GM23338 (cell line): ENCODE results near the gene EPHA4. TPM values are rescaled to one million over a fixed set of nuclear protein-coding genes. Genes with fewer than 3 reads are reported as not detected.

Source experiments
- ATAC-seq: fragments of 200-7000 bp; cut with Tn5 transposase; 3 replicates; pipeline ENCODE4 v1.9.1; 2020
- DNase-seq: peaks from one replicate; pipeline ENCODE4 v3.0.0-alpha.2; 2015; ENCODE audit warnings: low spot score
- H2AFZ ChIP-seq: fragments of 200-600 bp; sonication (generic); 2 replicates; pipeline ENCODE4 v1.8.0; 2016; ENCODE audit warnings: antibody characterized with exemption, mild to moderate bottlenecking, moderate library complexity
- H3F3A ChIP-seq: fragments of 200-600 bp; sonication (generic); replicated peaks from 2 replicates; pipeline ENCODE4 v1.8.0; 2017; ENCODE audit warnings: antibody characterized with exemption, mixed run types, low read depth
- H3K27ac ChIP-seq: fragments of 200-600 bp; sonication (generic); 2 replicates; pipeline ENCODE4 v1.6.1; 2016; ENCODE audit warnings: low read depth
- H3K27me3 ChIP-seq: fragments of 200-600 bp; sonication (generic); 2 replicates; pipeline ENCODE4 v1.8.0; 2016; ENCODE audit warnings: mild to moderate bottlenecking, mixed run types, moderate library complexity; ENCODE audit not compliant: insufficient read depth
- H3K36me3 ChIP-seq: fragments of 200-600 bp; sonication (generic); 2 replicates; pipeline ENCODE4 v1.8.0; 2016; ENCODE audit warnings: mild to moderate bottlenecking; ENCODE audit not compliant: insufficient read depth
- H3K4me1 ChIP-seq: fragments of 200-600 bp; sonication (generic); 2 replicates; pipeline ENCODE4 v1.8.0; 2016; ENCODE audit warnings: mild to moderate bottlenecking, moderate library complexity; ENCODE audit not compliant: insufficient read depth
- H3K4me2 ChIP-seq: fragments of 200-600 bp; sonication (generic); 2 replicates; pipeline ENCODE4 v1.7.1; 2017; ENCODE audit warnings: mixed run types
- H3K4me3 ChIP-seq: fragments of 200-600 bp; sonication (generic); 2 replicates; pipeline ENCODE4 v1.6.1; 2016; ENCODE audit warnings: mixed run types
- H3K79me2 ChIP-seq: fragments of 200-600 bp; sonication (generic); replicated peaks from 2 replicates; pipeline ENCODE4 v1.8.0; 2017; ENCODE audit warnings: mild to moderate bottlenecking; ENCODE audit not compliant: insufficient read depth
- H3K9me2 ChIP-seq: fragments of 200-600 bp; sonication (generic); 2 replicates; pipeline ENCODE4 v1.8.0; 2017; ENCODE audit not compliant: insufficient read depth
- H4K20me1 ChIP-seq: fragments of 200-600 bp; sonication (generic); replicated peaks from 2 replicates; pipeline ENCODE4 v1.8.0; 2017; ENCODE audit warnings: mild to moderate bottlenecking; ENCODE audit not compliant: insufficient read depth
- H3K27ac Mint-ChIP-seq: 2 replicates; pipeline ENCODE4 v1.8.0; 2020; ENCODE audit warnings: inconsistent platforms, mild to moderate bottlenecking, moderate library complexity, mixed read lengths
- H3K27me3 Mint-ChIP-seq: 3 replicates; pipeline ENCODE4 v1.8.0; 2022; ENCODE audit warnings: low read depth, mild to moderate bottlenecking, moderate library complexity, mixed read lengths, inconsistent platforms; ENCODE audit not compliant: insufficient read depth, poor library complexity
- H3K36me3 Mint-ChIP-seq: 3 replicates; pipeline ENCODE4 v1.8.0; 2021; ENCODE audit warnings: low read depth, mild to moderate bottlenecking, inconsistent platforms, moderate library complexity, mixed read lengths
- H3K4me1 Mint-ChIP-seq: 3 replicates; pipeline ENCODE4 v1.8.0; 2020; ENCODE audit warnings: mild to moderate bottlenecking, inconsistent platforms, mixed read lengths
- H3K4me3 Mint-ChIP-seq: 3 replicates; pipeline ENCODE4 v1.8.0; 2021; ENCODE audit warnings: moderate library complexity, mild to moderate bottlenecking, inconsistent platforms, mixed read lengths
- H3K9me3 Mint-ChIP-seq: 3 replicates; pipeline ENCODE4 v1.8.0; 2020; ENCODE audit warnings: moderate library complexity, mild to moderate bottlenecking, inconsistent platforms, mixed read lengths
- CREB1 ChIP-seq: fragments of 250-450 bp; sonication (Bioruptor Pico); IDR thresholded peaks from 2 replicates; pipeline ENCODE4 v1.5.0; 2020; ENCODE audit warnings: low read depth, mild to moderate bottlenecking, moderate library complexity
- CTCF ChIP-seq, 2 experiments: fragments of 200-600 bp in 1 of 2; sonication (generic) in 1 of 2; conservative IDR thresholded peaks; 2 replicates each; pipeline versions ENCODE4 v1.5.1 to v1.6.1; 2016 to 2017; ENCODE audit warnings: antibody characterized with exemption in 2 of 2, low read depth in 2 of 2, mild to moderate bottlenecking in 2 of 2, moderate library complexity in 1 of 2
- EZH2 ChIP-seq: fragments of 200-600 bp; sonication (generic); IDR thresholded peaks from one replicate; pipeline ENCODE4 v1.8.0; 2017; ENCODE audit warnings: antibody characterized with exemption, mild to moderate bottlenecking, low read depth; ENCODE audit not compliant: unreplicated experiment
- EZH2phosphoT487 ChIP-seq: fragments of 200-600 bp; sonication (generic); IDR thresholded peaks from one replicate; pipeline ENCODE4 v1.8.1; 2018; ENCODE audit warnings: antibody characterized with exemption; ENCODE audit not compliant: unreplicated experiment
- JUNB ChIP-seq: IDR thresholded peaks from one replicate; pipeline ENCODE4 v1.6.1; 2016; ENCODE audit warnings: antibody characterized with exemption; ENCODE audit not compliant: unreplicated experiment
- NANOG ChIP-seq: IDR thresholded peaks from 2 replicates; pipeline ENCODE4 v1.6.1; 2016; ENCODE audit warnings: antibody characterized with exemption, borderline replicate concordance
- POLR2AphosphoS5 ChIP-seq: IDR thresholded peaks from 2 replicates; pipeline ENCODE4 v1.6.1; 2016; ENCODE audit warnings: antibody characterized with exemption, low read depth
- REST ChIP-seq: IDR thresholded peaks from one replicate; pipeline ENCODE4 v1.6.1; 2018; ENCODE audit warnings: antibody characterized with exemption; ENCODE audit not compliant: unreplicated experiment
- STAT1 ChIP-seq: IDR thresholded peaks from one replicate; pipeline ENCODE4 v1.6.1; 2016; ENCODE audit warnings: antibody characterized with exemption; ENCODE audit not compliant: unreplicated experiment
- ZNF114 ChIP-seq: fragments of 250-450 bp; sonication (Bioruptor Pico); IDR thresholded peaks from 2 replicates; pipeline ENCODE4 v1.5.0; 2020; ENCODE audit warnings: mild to moderate bottlenecking, moderate library complexity
- polyA plus RNA-seq: library from polyadenylated mRNA; unstranded; fragments of >200 nt; fragmentation: Nextera tagmentation; extraction: Ambion mirVana; gene quantifications from 2 replicates; pipeline ENCODE4 v1.2.1, GENCODE V29; 2016
- total RNA-seq: library from RNA; depleted of rRNA; stranded (reverse); fragments of >200 nt; shearing (Covaris generic); gene quantifications from 2 replicates; pipeline ENCODE4 v1.2.3, GENCODE V29; 2014
- TF ChIP-seq, protein P1 (sequence below): IDR thresholded peaks from 2 replicates; pipeline ENCODE4 v1.6.1; 2016; ENCODE audit warnings: antibody characterized with exemption

The EPHA4 gene
- total and polyA plus RNA-seq, 2 experiments from 2014 or later, result 4.1 to 6.2 TPM

DNA sequence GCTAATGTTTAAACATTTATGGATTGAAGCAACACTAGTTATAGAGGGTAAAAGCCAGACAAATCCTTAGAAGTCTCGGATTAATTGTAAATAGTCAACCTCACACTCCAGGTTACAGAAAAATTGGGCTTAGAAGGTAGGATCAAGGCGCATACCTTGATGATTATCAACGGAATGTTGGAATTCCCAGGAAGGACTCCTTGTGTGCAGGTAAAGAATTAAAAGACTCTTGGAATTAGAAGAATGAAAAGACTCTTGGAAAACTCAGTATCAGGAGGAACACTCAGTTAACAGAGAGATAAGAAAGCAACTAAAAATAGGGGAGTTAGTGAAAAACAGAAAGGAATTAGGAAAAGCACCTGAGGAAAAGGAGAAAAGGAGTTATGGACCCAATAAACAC, 29.3 kb upstream of the EPHA4 start:
- no peaks in the 10 kb centered on the region for H3K9me2 ChIP-seq
- TF ChIP-seq, protein P1, sequence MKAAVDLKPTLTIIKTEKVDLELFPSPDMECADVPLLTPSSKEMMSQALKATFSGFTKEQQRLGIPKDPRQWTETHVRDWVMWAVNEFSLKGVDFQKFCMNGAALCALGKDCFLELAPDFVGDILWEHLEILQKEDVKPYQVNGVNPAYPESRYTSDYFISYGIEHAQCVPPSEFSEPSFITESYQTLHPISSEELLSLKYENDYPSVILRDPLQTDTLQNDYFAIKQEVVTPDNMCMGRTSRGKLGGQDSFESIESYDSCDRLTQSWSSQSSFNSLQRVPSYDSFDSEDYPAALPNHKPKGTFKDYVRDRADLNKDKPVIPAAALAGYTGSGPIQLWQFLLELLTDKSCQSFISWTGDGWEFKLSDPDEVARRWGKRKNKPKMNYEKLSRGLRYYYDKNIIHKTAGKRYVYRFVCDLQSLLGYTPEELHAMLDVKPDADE, result no peak
- DNase-seq (peak; percentile 15), ATAC-seq (no peak)
- no peaks in the 10 kb centered on the region for H3K27me3 ChIP-seq
- H3K27ac ChIP-seq, result no peak overlapping the region
- peaks cover 36% of the 10 kb centered on the region for H3K4me1 Mint-ChIP-seq
- H3K4me2 ChIP-seq, result no peak overlapping the region
- peaks cover 31% of the 10 kb centered on the region for H3K4me1 ChIP-seq
- no peaks in the 10 kb centered on the region for H3F3A ChIP-seq
- H3K36me3 Mint-ChIP-seq, result no peaks in the 10 kb centered on the region
- no peak overlapping the region for H3K4me3 Mint-ChIP-seq
- no peaks in the 10 kb centered on the region for H3K9me3 Mint-ChIP-seq
- H3K27me3 Mint-ChIP-seq, result no peaks in the 10 kb centered on the region
- H4K20me1 ChIP-seq, result no peaks in the 10 kb centered on the region
- no peaks in the 10 kb centered on the region for H3K79me2 ChIP-seq
- no peak overlapping the region for H3K27ac Mint-ChIP-seq
- H3K36me3 ChIP-seq, result no peaks in the 10 kb centered on the region
- H2AFZ ChIP-seq, result no peak overlapping the region
- no peak overlapping the region for H3K4me3 ChIP-seq

DNA sequence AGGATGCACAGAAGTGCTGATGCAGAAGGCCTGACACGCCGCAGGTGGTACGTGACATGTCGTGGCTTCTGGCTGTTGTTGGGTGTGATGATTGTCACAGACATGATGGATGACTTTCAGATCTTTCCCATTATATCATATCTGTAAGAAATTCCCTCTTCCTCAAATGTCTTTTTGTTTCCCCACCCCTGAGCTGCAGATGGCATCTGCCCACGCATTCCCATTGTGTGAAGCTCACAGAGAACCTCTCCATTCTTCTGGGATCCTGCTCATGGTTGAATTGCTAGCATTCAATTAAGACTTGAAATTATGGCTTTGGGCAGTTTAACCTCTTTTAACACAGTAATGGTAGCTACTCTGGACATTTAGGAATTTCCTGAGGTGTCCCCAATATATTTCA, 28.3 kb upstream of the EPHA4 start:
- peak overlapping the region; percentile 11; the same call in 1 of the 2 replicates for H3K27ac Mint-ChIP-seq
- no peaks in the 10 kb centered on the region for H3K9me3 Mint-ChIP-seq
- no peaks in the 10 kb centered on the region for H3K36me3 ChIP-seq
- no peaks in the 10 kb centered on the region for H3F3A ChIP-seq
- no peak overlapping the region for H3K4me3 Mint-ChIP-seq
- H2AFZ ChIP-seq, result no peak overlapping the region
- no peaks in the 10 kb centered on the region for H3K79me2 ChIP-seq
- no peak overlapping the region for H3K4me2 ChIP-seq
- no peak overlapping the region for H3K4me3 ChIP-seq
- H3K9me2 ChIP-seq, result no peaks in the 10 kb centered on the region
- no peak for DNase-seq
- no peak overlapping the region for H3K27ac ChIP-seq
- no peaks in the 10 kb centered on the region for H3K27me3 Mint-ChIP-seq
- H3K36me3 Mint-ChIP-seq, result no peaks in the 10 kb centered on the region
- H3K4me1 ChIP-seq, result peaks cover 21% of the 10 kb centered on the region
- ATAC-seq, result no peak
- peaks cover 27% of the 10 kb centered on the region for H3K4me1 Mint-ChIP-seq
- H4K20me1 ChIP-seq, result no peaks in the 10 kb centered on the region
- no peaks in the 10 kb centered on the region for H3K27me3 ChIP-seq
- TF ChIP-seq EZH2phosphoT487 (no peak), ZNF114 (CRISPR knock-in tag) (no peak), REST (no peak), CREB1 (CRISPR knock-in tag) (no peak), EZH2 (no peak), CTCF (conservative IDR thresholded peaks at IDR 0.05; ENCODE audit: low read depth in 2 of 2) (no peak), NANOG (no peak), JUNB (no peak), POLR2AphosphoS5 (no peak), STAT1 (no peak)
- TF ChIP-seq, protein P1, result no peak
